ENCODE data around the gene TMEM209. TPM values are rescaled to one million over a fixed set of nuclear protein-coding genes. Genes with fewer than 3 reads are reported as not detected.

Gene TMEM209
- total RNA-seq, 6 experiments from 2014 or later: 5.8 to 10.9 (median 8.9) TPM

DNA sequence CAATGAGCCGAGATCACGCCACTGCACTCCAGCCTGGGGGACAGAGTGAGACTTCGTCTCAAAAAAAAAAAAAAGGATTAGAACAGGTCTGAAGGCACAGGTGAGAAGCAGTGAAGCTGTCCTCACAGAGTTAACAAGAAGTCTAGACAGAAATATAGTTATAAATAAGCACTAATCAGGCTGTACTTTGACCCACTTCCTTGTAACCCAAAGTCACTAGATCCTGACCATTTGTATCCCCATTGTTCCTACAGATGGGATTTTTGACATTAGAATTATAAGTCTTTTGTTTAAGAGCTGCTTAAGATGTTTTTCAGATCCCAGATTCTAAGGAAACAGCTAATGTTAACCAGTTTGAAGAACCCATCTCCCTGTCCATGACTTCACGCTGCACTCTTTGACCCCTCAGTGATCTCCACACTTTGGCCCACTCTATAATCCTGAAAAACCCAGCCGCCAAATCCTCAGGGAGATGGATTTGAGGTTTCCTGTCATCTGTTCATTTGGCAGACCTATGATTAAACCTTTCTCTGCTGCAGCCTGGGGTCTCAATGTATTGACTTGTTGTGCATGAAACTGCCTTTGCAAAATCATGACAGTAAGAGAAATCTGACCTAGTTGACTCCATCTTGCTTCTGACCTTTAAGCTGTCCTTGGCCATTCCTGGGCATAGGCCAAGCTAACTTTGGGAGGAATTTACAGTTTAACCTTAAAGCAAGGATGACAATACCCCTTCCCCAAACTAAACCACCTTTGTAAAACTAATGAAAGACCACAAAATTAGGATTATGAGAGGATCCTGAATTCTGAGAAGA is 13.8 kb upstream of the TMEM209 start:
- no peak for DNase-seq
- H3K27ac ChIP-seq: no peak overlapping the region

DNA sequence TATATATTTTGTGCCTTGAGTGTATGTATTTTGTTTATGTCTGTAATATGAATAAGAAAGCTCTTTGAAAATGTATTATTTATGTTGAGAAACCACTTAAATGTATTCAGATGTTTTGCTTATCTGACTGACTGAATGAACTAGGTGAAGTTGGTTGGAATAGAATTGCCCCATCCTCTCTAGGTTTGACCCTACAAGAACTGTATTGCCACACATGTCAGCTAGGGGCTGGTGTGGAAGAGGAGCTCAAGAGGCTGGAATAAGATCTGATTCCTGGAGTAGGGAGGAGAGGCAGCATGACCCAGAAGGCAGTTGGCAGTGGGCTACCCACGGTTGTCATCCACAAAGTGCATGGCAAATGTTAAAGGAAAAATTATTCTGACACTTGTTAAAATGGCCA is 11.5 kb upstream of the TMEM209 start:
- TF ChIP-seq POLR2A (IDR thresholded peaks at IDR 0.05): no peak
- TF ChIP-seq, protein P1, sequence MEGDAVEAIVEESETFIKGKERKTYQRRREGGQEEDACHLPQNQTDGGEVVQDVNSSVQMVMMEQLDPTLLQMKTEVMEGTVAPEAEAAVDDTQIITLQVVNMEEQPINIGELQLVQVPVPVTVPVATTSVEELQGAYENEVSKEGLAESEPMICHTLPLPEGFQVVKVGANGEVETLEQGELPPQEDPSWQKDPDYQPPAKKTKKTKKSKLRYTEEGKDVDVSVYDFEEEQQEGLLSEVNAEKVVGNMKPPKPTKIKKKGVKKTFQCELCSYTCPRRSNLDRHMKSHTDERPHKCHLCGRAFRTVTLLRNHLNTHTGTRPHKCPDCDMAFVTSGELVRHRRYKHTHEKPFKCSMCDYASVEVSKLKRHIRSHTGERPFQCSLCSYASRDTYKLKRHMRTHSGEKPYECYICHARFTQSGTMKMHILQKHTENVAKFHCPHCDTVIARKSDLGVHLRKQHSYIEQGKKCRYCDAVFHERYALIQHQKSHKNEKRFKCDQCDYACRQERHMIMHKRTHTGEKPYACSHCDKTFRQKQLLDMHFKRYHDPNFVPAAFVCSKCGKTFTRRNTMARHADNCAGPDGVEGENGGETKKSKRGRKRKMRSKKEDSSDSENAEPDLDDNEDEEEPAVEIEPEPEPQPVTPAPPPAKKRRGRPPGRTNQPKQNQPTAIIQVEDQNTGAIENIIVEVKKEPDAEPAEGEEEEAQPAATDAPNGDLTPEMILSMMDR (IDR thresholded peaks at IDR 0.05): no peak
- no peaks in the 10 kb centered on the region for H3K36me3 ChIP-seq
- no peaks in the 10 kb centered on the region for H3K4me1 ChIP-seq
- ATAC-seq: no peak
- no peak overlapping the region for H3K27ac ChIP-seq
- H3K27me3 ChIP-seq: no peaks in the 10 kb centered on the region
- H3K4me3 ChIP-seq: no peak overlapping the region
- H3K9me3 ChIP-seq: no peaks in the 10 kb centered on the region
- WGBS (ENCODE audit: insufficient coverage, low coverage, low lambda C conversion rate, missing lambda C conversion rate): 80% methylated on average over 1 of the region's 1 CpG
- intact Hi-C loops (cut with DNase I): no loop called here
- DNase-seq: no peak

More for the DNA sequence above, 13.8 kb upstream of the TMEM209 start:
- Histone ChIP-seq H3K4me1 (no peaks in the 10 kb centered on the region), H3K27me3 (no peaks in the 10 kb centered on the region), H3K9me3 (no peaks in the 10 kb centered on the region), H3K36me3 (no peaks in the 10 kb centered on the region), H3K4me3 (no peak overlapping the region)
- WGBS (ENCODE audit: insufficient coverage, low coverage, low lambda C conversion rate, missing lambda C conversion rate): 82% methylated on average over 5 of the region's 5 CpGs
- TF ChIP-seq, protein P1 (IDR thresholded peaks at IDR 0.05): no peak
- no peak for TF ChIP-seq POLR2A (IDR thresholded peaks at IDR 0.05)
- ATAC-seq: no peak
- intact Hi-C loops (cut with DNase I): no loop called here

DNA sequence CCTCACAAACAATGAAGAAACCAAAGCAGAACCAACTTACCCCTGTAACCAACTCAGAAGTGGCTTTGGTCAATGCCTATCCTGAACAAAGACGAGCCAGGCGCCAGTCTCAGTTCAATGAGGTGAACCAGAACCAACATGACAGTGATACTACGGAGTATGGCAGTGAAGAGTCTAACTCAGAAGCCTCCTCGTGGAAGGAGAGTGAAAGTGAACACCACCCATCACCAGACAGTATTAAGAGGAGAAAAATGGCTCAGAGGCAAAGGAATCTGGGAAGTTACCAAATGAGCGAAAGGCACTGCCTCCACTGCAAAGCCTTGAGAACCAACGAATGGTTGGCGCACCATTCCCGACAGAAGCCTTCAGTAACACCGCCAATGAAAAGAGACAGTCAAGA is 10.8 kb upstream of the TMEM209 start:
- H3K27me3 ChIP-seq: no peaks in the 10 kb centered on the region
- no peak for TF ChIP-seq POLR2A (IDR thresholded peaks at IDR 0.05)
- TF ChIP-seq, protein P1 (IDR thresholded peaks at IDR 0.05): no peak
- no peak overlapping the region for H3K4me3 ChIP-seq
- no peak overlapping the region for H3K27ac ChIP-seq
- DNase-seq (no peak), ATAC-seq (no peak)
- no peaks in the 10 kb centered on the region for H3K4me1 ChIP-seq
- no peaks in the 10 kb centered on the region for H3K9me3 ChIP-seq
- intact Hi-C loops (cut with DNase I): no loop called here
- no peaks in the 10 kb centered on the region for H3K36me3 ChIP-seq
- WGBS (ENCODE audit: insufficient coverage, low coverage, low lambda C conversion rate, missing lambda C conversion rate): 69% methylated on average over 8 of the region's 9 CpGs

DNA sequence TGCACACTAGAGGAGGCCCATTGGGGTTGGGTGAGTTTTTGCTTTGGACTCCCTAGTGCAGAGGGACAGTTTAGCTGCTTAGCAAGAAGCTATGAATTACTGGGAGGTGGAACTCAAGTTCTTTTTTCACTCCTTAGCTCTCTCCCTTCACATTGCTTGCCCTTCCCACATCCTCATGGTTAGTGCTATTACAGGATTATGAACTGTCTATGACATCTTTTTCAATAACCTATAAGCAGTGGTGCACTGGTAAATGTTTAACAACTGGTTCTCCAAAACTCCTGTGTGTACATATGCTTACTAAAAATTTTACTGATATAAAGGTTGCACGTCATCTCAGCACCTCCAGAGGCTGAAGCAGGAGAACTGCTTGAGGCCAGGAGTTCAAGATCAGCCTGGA is 8.6 kb upstream of the TMEM209 start:
- 71% methylated on average over 1 of the region's 1 CpG for WGBS (ENCODE audit: insufficient coverage, low coverage, low lambda C conversion rate, missing lambda C conversion rate)
- TF ChIP-seq POLR2A (IDR thresholded peaks at IDR 0.05): no peak
- Histone ChIP-seq H3K9me3 (no peaks in the 10 kb centered on the region), H3K4me3 (no peak overlapping the region), H3K27me3 (no peaks in the 10 kb centered on the region), H3K4me1 (no peaks in the 10 kb centered on the region), H3K27ac (no peak overlapping the region), H3K36me3 (no peaks in the 10 kb centered on the region)
- ATAC-seq (no peak), DNase-seq (no peak)
- intact Hi-C loops (cut with DNase I): no loop called here

DNA sequence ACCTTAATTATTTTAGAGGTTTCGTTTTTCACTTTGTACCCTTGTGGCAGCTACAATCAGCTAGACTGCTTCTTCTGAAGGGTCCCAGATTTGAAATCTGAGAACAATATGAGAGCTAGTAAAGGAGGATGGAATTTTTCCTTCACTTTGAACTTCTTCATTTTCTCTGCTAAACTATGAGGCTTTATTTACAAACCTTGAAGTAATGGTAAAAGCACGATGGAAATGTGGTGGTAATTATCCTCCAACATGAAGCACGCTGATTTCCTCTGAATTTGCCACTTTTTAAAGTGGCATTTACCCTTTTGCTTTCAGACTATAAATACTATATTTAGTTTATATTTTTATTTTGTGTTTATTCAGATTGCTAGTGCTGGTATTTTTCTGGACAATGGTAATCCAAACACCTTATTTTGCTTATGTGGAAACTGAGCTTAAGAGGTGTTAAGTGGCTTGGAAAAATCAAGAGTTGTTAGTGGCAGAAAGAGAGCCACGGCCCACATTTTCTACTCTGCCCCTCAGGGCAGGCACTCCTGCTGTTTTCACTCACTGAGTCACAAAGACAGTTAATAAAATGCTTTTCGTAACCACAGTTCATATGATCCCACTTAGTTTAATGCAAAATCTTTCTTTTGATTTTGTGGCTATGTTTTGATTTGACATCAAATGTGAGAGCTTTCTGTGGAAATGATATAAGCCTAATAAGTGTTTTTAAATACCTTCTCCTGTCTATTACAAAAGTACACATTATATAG is 5.2 kb upstream of the TMEM209 start:
- no peaks in the 10 kb centered on the region for H3K4me1 ChIP-seq
- H3K27ac ChIP-seq: no peak overlapping the region
- H3K4me3 ChIP-seq: no peak overlapping the region
- no peak for ATAC-seq
- no peaks in the 10 kb centered on the region for H3K36me3 ChIP-seq
- WGBS (ENCODE audit: insufficient coverage, low coverage, low lambda C conversion rate, missing lambda C conversion rate): 52% methylated on average over 5 of the region's 5 CpGs
- no peak for DNase-seq
- H3K9me3 ChIP-seq: no peaks in the 10 kb centered on the region
- intact Hi-C loops (cut with DNase I): no loop called here
- no peaks in the 10 kb centered on the region for H3K27me3 ChIP-seq
- TF ChIP-seq, protein P1 (IDR thresholded peaks at IDR 0.05): no peak

Measured in right lobe of liver (tissue), 6 donors.